ENCODE measurements around the gene LANCL3. TPM values are rescaled to one million over a fixed set of nuclear protein-coding genes. Genes with fewer than 3 reads are reported as not detected.
"Not testable (repeated sequence)": the region's sequence is repeated elsewhere in the genome, so short reads cannot be mapped to it uniquely, and the experiment has no call there.

The LANCL3 gene
- total RNA-seq, 1 experiment from 2014 or later: 0.26 TPM

DNA sequence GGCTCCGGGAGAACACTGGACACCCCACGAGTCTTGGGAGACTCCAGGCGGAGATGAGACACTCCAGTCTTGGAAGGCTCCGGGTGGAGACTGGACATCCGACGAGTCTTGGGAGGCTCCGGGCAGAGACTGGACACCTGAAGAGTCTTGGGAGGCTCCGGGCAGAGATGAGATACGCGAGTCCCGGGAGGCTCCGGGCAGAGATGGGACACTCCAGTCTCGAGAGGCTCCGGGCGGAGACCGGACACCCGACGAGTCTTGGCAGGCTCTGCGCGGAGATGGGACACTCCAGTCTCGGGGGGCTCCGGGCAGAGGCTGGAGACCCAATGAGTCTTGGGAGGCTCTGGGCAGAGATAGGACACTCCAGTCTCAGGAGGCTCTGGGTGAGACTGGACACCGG, 28.1 kb upstream of the LANCL3 start:
- Histone ChIP-seq H2AK5ac (ENCODE audit: insufficient read length, low read length) (no peak overlapping the region), H3K23me2 (ENCODE audit: insufficient read length, low read depth, low read length, poor library complexity, severe bottlenecking) (no peaks in the 10 kb centered on the region), H4K91ac (ENCODE audit: insufficient read length, low read depth, low read length) (no peak overlapping the region), H3K27ac (ENCODE audit: insufficient read length, low read depth, low read length) (no peak overlapping the region), H3K4ac (ENCODE audit: low read depth, low read length) (no peak overlapping the region), H3K56ac (ENCODE audit: insufficient read length, low read depth, low read length) (no peak overlapping the region), H2AFZ (ENCODE audit: low read length) (no peak overlapping the region), H3K18ac (ENCODE audit: insufficient read length, low read depth, low read length) (no peak overlapping the region), H3K79me1 (ENCODE audit: insufficient read depth, low read depth, low read length, poor library complexity, severe bottlenecking) (no peaks in the 10 kb centered on the region), H3K79me2 (ENCODE audit: insufficient read depth, low read length) (no peaks in the 10 kb centered on the region), H3T11ph (ENCODE audit: low read length) (no peak overlapping the region), H3K4me2 (ENCODE audit: insufficient read depth, insufficient read length, low read length) (no peak overlapping the region), H2BK15ac (ENCODE audit: low read depth, low read length) (no peak overlapping the region), H4K8ac (replicated peaks; ENCODE audit: insufficient read length, low read depth, low read length) (no peak overlapping the region), H4K5ac (ENCODE audit: insufficient read length, low read depth, low read length) (no peak overlapping the region), H2BK5ac (ENCODE audit: insufficient read length, low read length) (no peak overlapping the region), H2BK12ac (ENCODE audit: insufficient read length, low read depth, low read length) (no peak overlapping the region), H2BK20ac (ENCODE audit: low read depth, low read length, poor library complexity, severe bottlenecking) (no peak overlapping the region), H4K20me1 (ENCODE audit: control insufficient read depth, insufficient read depth, insufficient read length) (no peaks in the 10 kb centered on the region), H3K27me3 (ENCODE audit: insufficient read depth, low read length) (no peaks in the 10 kb centered on the region), H2BK120ac (ENCODE audit: low read depth, low read length, poor library complexity, severe bottlenecking) (no peak overlapping the region), H3K9ac (ENCODE audit: extremely low read depth, insufficient read length, low read length) (no peak overlapping the region), H3K4me1 (ENCODE audit: insufficient read depth, low read length) (no peaks in the 10 kb centered on the region), H3K23ac (ENCODE audit: insufficient read length, low read depth, low read length) (no peak overlapping the region), H3K9me3 (ENCODE audit: control insufficient read depth, low read depth, low read length) (peaks cover 6% of the 10 kb centered on the region), H3K14ac (ENCODE audit: insufficient read depth, low read length) (no peak overlapping the region)
- no peaks in the 10 kb centered on the region for H3K4me1 Mint-ChIP-seq
- peaks cover 2% of the 10 kb centered on the region; the same call in 1 of the 2 replicates for H3K27me3 Mint-ChIP-seq (ENCODE audit: low read depth)
- H3K27ac Mint-ChIP-seq: no peak overlapping the region
- peaks cover 0 to 9% (median 3%) of the 10 kb centered on the region in 3 experiments; a peak in 3 of 7 replicates for H3K36me3 Mint-ChIP-seq (ENCODE audit: insufficient read depth in 1 of 3, low read depth in 3 of 3)
- TF ChIP-seq, protein P1, sequence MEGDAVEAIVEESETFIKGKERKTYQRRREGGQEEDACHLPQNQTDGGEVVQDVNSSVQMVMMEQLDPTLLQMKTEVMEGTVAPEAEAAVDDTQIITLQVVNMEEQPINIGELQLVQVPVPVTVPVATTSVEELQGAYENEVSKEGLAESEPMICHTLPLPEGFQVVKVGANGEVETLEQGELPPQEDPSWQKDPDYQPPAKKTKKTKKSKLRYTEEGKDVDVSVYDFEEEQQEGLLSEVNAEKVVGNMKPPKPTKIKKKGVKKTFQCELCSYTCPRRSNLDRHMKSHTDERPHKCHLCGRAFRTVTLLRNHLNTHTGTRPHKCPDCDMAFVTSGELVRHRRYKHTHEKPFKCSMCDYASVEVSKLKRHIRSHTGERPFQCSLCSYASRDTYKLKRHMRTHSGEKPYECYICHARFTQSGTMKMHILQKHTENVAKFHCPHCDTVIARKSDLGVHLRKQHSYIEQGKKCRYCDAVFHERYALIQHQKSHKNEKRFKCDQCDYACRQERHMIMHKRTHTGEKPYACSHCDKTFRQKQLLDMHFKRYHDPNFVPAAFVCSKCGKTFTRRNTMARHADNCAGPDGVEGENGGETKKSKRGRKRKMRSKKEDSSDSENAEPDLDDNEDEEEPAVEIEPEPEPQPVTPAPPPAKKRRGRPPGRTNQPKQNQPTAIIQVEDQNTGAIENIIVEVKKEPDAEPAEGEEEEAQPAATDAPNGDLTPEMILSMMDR (conservative IDR thresholded peaks at IDR 0.05): no peak
- H3K4me3 Mint-ChIP-seq: no peak overlapping the region
- DNase-seq: no peak
- WGBS (ENCODE audit: extremely low coverage, insufficient read length, low lambda C conversion rate): no CpG with 5 or more reads among the region's 23 CpGs
- H3K9me3 Mint-ChIP-seq: peaks cover 55 to 57% of the 10 kb centered on the region in 2 experiments

- not testable (repeated sequence) for H3K4me3 Mint-ChIP-seq; H3K4me1 Mint-ChIP-seq; H4K20me1 ChIP-seq (ENCODE audit: control insufficient read depth, insufficient read depth, insufficient read length); H4K5ac ChIP-seq (ENCODE audit: insufficient read length, low read depth, low read length); H2BK12ac ChIP-seq (ENCODE audit: insufficient read length, low read depth, low read length); H3K4me2 ChIP-seq (ENCODE audit: insufficient read depth, insufficient read length, low read length); H2BK120ac ChIP-seq (ENCODE audit: low read depth, low read length, poor library complexity, severe bottlenecking); H3K27me3 ChIP-seq (ENCODE audit: insufficient read depth, low read length); DNase-seq; H2BK20ac ChIP-seq (ENCODE audit: low read depth, low read length, poor library complexity, severe bottlenecking); H3K18ac ChIP-seq (ENCODE audit: insufficient read length, low read depth, low read length); H3K23me2 ChIP-seq (ENCODE audit: insufficient read length, low read depth, low read length, poor library complexity, severe bottlenecking); H3K27ac Mint-ChIP-seq; H4K8ac ChIP-seq (replicated peaks; ENCODE audit: insufficient read length, low read depth, low read length); H2BK5ac ChIP-seq (ENCODE audit: insufficient read length, low read length); H3K36me3 Mint-ChIP-seq (ENCODE audit: insufficient read depth in 1 of 3, low read depth in 3 of 3); H3K4ac ChIP-seq (ENCODE audit: low read depth, low read length); H3K79me1 ChIP-seq (ENCODE audit: insufficient read depth, low read depth, low read length, poor library complexity, severe bottlenecking); H4K91ac ChIP-seq (ENCODE audit: insufficient read length, low read depth, low read length); H3K9me3 ChIP-seq (ENCODE audit: control insufficient read depth, low read depth, low read length); H3K56ac ChIP-seq (ENCODE audit: insufficient read length, low read depth, low read length); H3K79me2 ChIP-seq (ENCODE audit: insufficient read depth, low read length); H2BK15ac ChIP-seq (ENCODE audit: low read depth, low read length); H3K9ac ChIP-seq (ENCODE audit: extremely low read depth, insufficient read length, low read length); H3K27me3 Mint-ChIP-seq (ENCODE audit: low read depth); H3T11ph ChIP-seq (ENCODE audit: low read length); H3K14ac ChIP-seq (ENCODE audit: insufficient read depth, low read length); H3K4me1 ChIP-seq (ENCODE audit: insufficient read depth, low read length); H2AFZ ChIP-seq (ENCODE audit: low read length); H3K27ac ChIP-seq (ENCODE audit: insufficient read length, low read depth, low read length); H2AK5ac ChIP-seq (ENCODE audit: insufficient read length, low read length); H3K23ac ChIP-seq (ENCODE audit: insufficient read length, low read depth, low read length)
- no CpG with 5 or more reads among the region's 1 CpG for WGBS (ENCODE audit: extremely low coverage, insufficient read length, low lambda C conversion rate)
- H3K9me3 Mint-ChIP-seq: peaks cover 53 to 57% of the 10 kb centered on the region in 2 experiments
Measured at GRCh38 chrX:37544531-37544930, 26.9 kb upstream of the LANCL3 start.
